ENCODE results near the gene PPP2R3B. TPM values are rescaled to one million over a fixed set of nuclear protein-coding genes. Genes with fewer than 3 reads are reported as not detected.
"Not testable (repeated sequence)": the region's sequence is repeated elsewhere in the genome, so short reads cannot be mapped to it uniquely, and the experiment has no call there.

Gene PPP2R3B
- total RNA-seq, 1 experiment from 2014 or later: 19.1 TPM

- no TSS peak for BruUV-seq (replicated peaks)
- ChIA-PET POLR2A (no interaction called here), RAD21 (ENCODE audit: low non-redundant PET in 1 of 2, low total read pairs in 2 of 2, uncharacterized antibody in 2 of 2, unreplicated experiment in 2 of 2) (no interaction called here), CTCF (no interaction called here)
- Histone ChIP-seq H3K36me3 (ENCODE audit: control insufficient read depth in 1 of 2, insufficient read depth in 2 of 2, low read length in 2 of 2) (no peaks in the 10 kb centered on the region), H3K27ac (ENCODE audit: low read depth, low read length) (no peak overlapping the region), H3K9me2 (ENCODE audit: insufficient read depth) (no peaks in the 10 kb centered on the region), H3K79me2 (ENCODE audit: insufficient read depth, low read length) (no peaks in the 10 kb centered on the region), H3K9me3 (ENCODE audit: control insufficient read depth in 1 of 2, insufficient read depth in 1 of 2, low read depth in 1 of 2, low read length in 2 of 2) (no peaks in the 10 kb centered on the region), H3K4me1 (ENCODE audit: control insufficient read depth in 1 of 2, insufficient read depth in 2 of 2, low read length in 2 of 2) (no peaks in the 10 kb centered on the region), H3K27me3 (ENCODE audit: insufficient read depth, low read length) (no peaks in the 10 kb centered on the region), H3K9ac (ENCODE audit: low read length) (no peak overlapping the region), H3K4me3 (replicated peaks in 1 of 2; ENCODE audit: low read depth in 1 of 2, low read length in 2 of 2) (no peak overlapping the region), H2AFZ (ENCODE audit: low read depth, low read length, poor library complexity, severe bottlenecking) (no peak overlapping the region), H3K4me2 (ENCODE audit: low read length) (no peak overlapping the region), H4K20me1 (ENCODE audit: insufficient read depth) (no peaks in the 10 kb centered on the region)
- ATAC-seq (no peak), DNase-seq (ENCODE audit: low read depth, low spot score) (no peak)
- intact Hi-C loops (cut with micrococcal nuclease): no loop called here
- TF ChIP-seq POLR2A (IDR thresholded peaks at IDR 0.05; ENCODE audit: borderline replicate concordance, extremely low read depth, insufficient read depth, insufficient read length) (no peak), REST (IDR thresholded peaks at IDR 0.05; ENCODE audit: low read depth) (no peak), JUND (IDR thresholded peaks at IDR 0.05) (no peak), ZNF274 (IDR thresholded peaks at IDR 0.05; ENCODE audit: low read depth, low read length) (no peak)
These were observed 34.5 kb downstream of the PPP2R3B start for GRCh38 chrX:352181-352580.

- H3K4me1 ChIP-seq (ENCODE audit: control insufficient read depth in 1 of 2, insufficient read depth in 2 of 2, low read length in 2 of 2): no peaks in the 10 kb centered on the region
- POLR2A ChIA-PET: no interaction called here
- RAD21 ChIA-PET (ENCODE audit: low non-redundant PET in 1 of 2, low total read pairs in 2 of 2, uncharacterized antibody in 2 of 2, unreplicated experiment in 2 of 2): no interaction called here
- no peak overlapping the region for H2AFZ ChIP-seq (ENCODE audit: low read depth, low read length, poor library complexity, severe bottlenecking)
- no peaks in the 10 kb centered on the region for H4K20me1 ChIP-seq (ENCODE audit: insufficient read depth)
- H3K36me3 ChIP-seq (ENCODE audit: control insufficient read depth in 1 of 2, insufficient read depth in 2 of 2, low read length in 2 of 2): no peaks in the 10 kb centered on the region
- CTCF ChIA-PET: no interaction called here
- intact Hi-C loops (cut with micrococcal nuclease): no loop called here
- no peaks in the 10 kb centered on the region for H3K9me2 ChIP-seq (ENCODE audit: insufficient read depth)
- H3K9ac ChIP-seq (ENCODE audit: low read length): no peak overlapping the region
- no peak overlapping the region for H3K4me3 ChIP-seq (replicated peaks in 1 of 2; ENCODE audit: low read depth in 1 of 2, low read length in 2 of 2)
- no peak overlapping the region for H3K4me2 ChIP-seq (ENCODE audit: low read length)
- TF ChIP-seq CTCF (IDR thresholded peaks at IDR 0.05 in 2 of 3, conservative IDR thresholded peaks at IDR 0.05 in 1 of 3; ENCODE audit: borderline replicate concordance in 1 of 3, insufficient read depth in 1 of 3, low read depth in 2 of 3, low read length in 2 of 3) (no peak), SP1 (IDR thresholded peaks at IDR 0.05; ENCODE audit: low read depth) (no peak), CBX3 (IDR thresholded peaks at IDR 0.05; ENCODE audit: low read depth) (no peak), CEBPB (IDR thresholded peaks at IDR 0.05; ENCODE audit: low read depth) (no peak), ATF3 (IDR thresholded peaks at IDR 0.05) (no peak), POLR2AphosphoS5 (IDR thresholded peaks at IDR 0.05; ENCODE audit: low read depth, low read length) (no peak)
- no peaks in the 10 kb centered on the region for H3K79me2 ChIP-seq (ENCODE audit: insufficient read depth, low read length)
- DNase-seq (ENCODE audit: low read depth, low spot score) (no peak), ATAC-seq (no peak)
- H3K9me3 ChIP-seq (ENCODE audit: control insufficient read depth in 1 of 2, insufficient read depth in 1 of 2, low read depth in 1 of 2, low read length in 2 of 2): no peaks in the 10 kb centered on the region
- H3K27ac ChIP-seq (ENCODE audit: low read depth, low read length): no peak overlapping the region
- no TSS peak for BruUV-seq (replicated peaks)
- no peaks in the 10 kb centered on the region for H3K27me3 ChIP-seq (ENCODE audit: insufficient read depth, low read length)
These were observed 35.0 kb downstream of the PPP2R3B start for GRCh38 chrX:351736-352135.

GRCh38 chrX:351324-351641 is 35.4 kb downstream of the PPP2R3B start:
- H3K79me2 ChIP-seq (ENCODE audit: insufficient read depth, low read length); RAD21 ChIA-PET (ENCODE audit: low non-redundant PET in 1 of 2, low total read pairs in 2 of 2, uncharacterized antibody in 2 of 2, unreplicated experiment in 2 of 2); H3K36me3 ChIP-seq (ENCODE audit: control insufficient read depth in 1 of 2, insufficient read depth in 2 of 2, low read length in 2 of 2); H3K4me1 ChIP-seq (ENCODE audit: control insufficient read depth in 1 of 2, insufficient read depth in 2 of 2, low read length in 2 of 2); H3K9me3 ChIP-seq (ENCODE audit: control insufficient read depth in 1 of 2, insufficient read depth in 1 of 2, low read depth in 1 of 2, low read length in 2 of 2); H3K27ac ChIP-seq (ENCODE audit: low read depth, low read length); H3K4me2 ChIP-seq (ENCODE audit: low read length); H3K27me3 ChIP-seq (ENCODE audit: insufficient read depth, low read length); intact Hi-C loops (cut with micrococcal nuclease); H2AFZ ChIP-seq (ENCODE audit: low read depth, low read length, poor library complexity, severe bottlenecking); H3K9ac ChIP-seq (ENCODE audit: low read length); POLR2A ChIA-PET; BruUV-seq (replicated peaks); DNase-seq (ENCODE audit: low read depth, low spot score); CTCF ChIA-PET; H3K4me3 ChIP-seq (replicated peaks in 1 of 2; ENCODE audit: low read depth in 1 of 2, low read length in 2 of 2); H3K9me2 ChIP-seq (ENCODE audit: insufficient read depth); H4K20me1 ChIP-seq (ENCODE audit: insufficient read depth); ATAC-seq: not testable (repeated sequence)

Measured in HCT116 (cell line).